SK-N-SH (cell line): ENCODE measurements around the gene TEP1. TPM values are rescaled to one million over a fixed set of nuclear protein-coding genes. Genes with fewer than 3 reads are reported as not detected.

ENCODE experiments used
- CTCF ChIA-PET: fragments of 300-600, 350-600 bp; formaldehyde crosslinking; extraction: SDS; loops from one replicate; lab custom pipeline; 2021; lab: Yijun Ruan, JAX
- POLR2A ChIA-PET: fragments of 350-600 bp; sonication (Branson Sonifier 250); formaldehyde crosslinking; extraction: SDS; loops from one replicate; lab custom pipeline; 2020; ENCODE audit warnings: antibody characterized with exemption, inconsistent platforms; lab: Yijun Ruan, JAX
- DNase-seq: peaks from one replicate; pipeline ENCODE4 v3.0.0; 2012
- H2AFZ ChIP-seq: fragments of 200-600 bp; sonication (generic); 2 replicates; pipeline ENCODE4 v1.8.1; 2016; ENCODE audit warnings: antibody characterized with exemption, mild to moderate bottlenecking, low read depth
- H3F3A ChIP-seq: fragments of 200-600 bp; sonication (generic); replicated peaks from 2 replicates; pipeline ENCODE3; 2016; ENCODE audit warnings: antibody characterized with exemption, mild to moderate bottlenecking; ENCODE audit not compliant: insufficient read depth
- H3K27ac ChIP-seq, 2 experiments: fragments of 200-500 bp in 1 of 2; fragments of 200-600 bp in 1 of 2; sonication (Bioruptor generic) in 1 of 2; sonication (generic), shearing (Covaris generic) in 1 of 2; 2 replicates each; pipeline versions ENCODE4 v1.5.1 to v1.6.1; 2014 to 2016; ENCODE audit warnings: low read depth in 2 of 2, inconsistent platforms in 1 of 2, low read length in 1 of 2, mild to moderate bottlenecking in 1 of 2, mixed read lengths in 1 of 2
- H3K27me3 ChIP-seq: fragments of 200-600 bp; sonication (generic), shearing (Covaris generic); 2 replicates; pipeline ENCODE4 v1.6.1; 2016; ENCODE audit warnings: mixed run types; ENCODE audit not compliant: insufficient read depth
- H3K36me3 ChIP-seq, 2 experiments: fragments of 200-500 bp in 1 of 2; fragments of 200-600 bp in 1 of 2; sonication (Bioruptor generic) in 1 of 2; sonication (generic) in 1 of 2; replicated peaks in 1 of 2; 2 replicates each; pipeline versions ENCODE3 to v1.5.1; 2014 to 2016; ENCODE audit warnings: low read length in 1 of 2, mild to moderate bottlenecking in 1 of 2; ENCODE audit not compliant: insufficient read depth in 2 of 2, control insufficient read depth in 1 of 2
- H3K4me1 ChIP-seq, 2 experiments: fragments of 200-500 bp in 1 of 2; fragments of 200-600 bp in 1 of 2; sonication (Bioruptor generic) in 1 of 2; sonication (generic), shearing (Covaris generic) in 1 of 2; 2 replicates each; pipeline versions ENCODE4 v1.5.1 to v1.6.1; 2014 to 2016; ENCODE audit warnings: low read depth in 1 of 2, low read length in 1 of 2, mixed run types in 1 of 2; ENCODE audit not compliant: insufficient read depth in 2 of 2, control insufficient read depth in 1 of 2
- H3K4me2 ChIP-seq: fragments of 200-600 bp; sonication (generic), shearing (Covaris generic); 2 replicates; pipeline ENCODE4 v1.6.1; 2017; ENCODE audit warnings: mixed run types
- H3K4me3 ChIP-seq, 2 experiments: fragments of 200-500 bp in 1 of 2; fragments of 200-600 bp in 1 of 2; sonication (Bioruptor generic) in 1 of 2; sonication (generic), shearing (Covaris generic) in 1 of 2; 2 replicates each; pipeline versions ENCODE4 v1.5.1 to v1.8.1; 2014 to 2016; ENCODE audit warnings: low read depth in 2 of 2, inconsistent platforms in 1 of 2, low read length in 1 of 2, mild to moderate bottlenecking in 1 of 2, mixed read lengths in 1 of 2, moderate library complexity in 1 of 2
- H3K79me2 ChIP-seq: fragments of 200-600 bp; sonication (generic); 2 replicates; pipeline ENCODE4 v1.8.1; 2017; ENCODE audit warnings: mild to moderate bottlenecking; ENCODE audit not compliant: insufficient read depth
- H3K9ac ChIP-seq: fragments of 200-600 bp; sonication (generic); 2 replicates; pipeline ENCODE4 v1.6.1; 2017; ENCODE audit warnings: mixed run types
- H3K9me2 ChIP-seq: fragments of 200-600 bp; sonication (generic); 2 replicates; pipeline ENCODE4 v1.6.1; 2017; ENCODE audit warnings: mixed run types
- H3K9me3 ChIP-seq: fragments of 200-600 bp; sonication (generic); 2 replicates; pipeline ENCODE4 v1.6.1; 2017; ENCODE audit warnings: mixed run types, mild to moderate bottlenecking, moderate library complexity
- H4K20me1 ChIP-seq: fragments of 200-600 bp; sonication (generic); 2 replicates; pipeline ENCODE4 v1.6.1; 2017; ENCODE audit warnings: mild to moderate bottlenecking, mixed run types; ENCODE audit not compliant: insufficient read depth
- CHD2 ChIP-seq: fragments of 150-350 bp; IDR thresholded peaks from 2 replicates; pipeline ENCODE4 v1.6.1; 2018; ENCODE audit warnings: low read length; ENCODE audit not compliant: partially characterized antibody
- FOSL2 ChIP-seq: IDR thresholded peaks from 2 replicates; pipeline ENCODE4 v1.4.0; 2012; ENCODE audit warnings: low read depth, mild to moderate bottlenecking, moderate library complexity, borderline replicate concordance
- FOXJ3 ChIP-seq: sonication (generic); formaldehyde crosslinking; IDR thresholded peaks from 2 replicates; pipeline ENCODE4 v1.5.1; 2020; ENCODE audit warnings: mild to moderate bottlenecking, missing genetic modification reagents
- GABPA ChIP-seq: IDR thresholded peaks from 2 replicates; pipeline ENCODE4 v1.4.0; 2012; ENCODE audit warnings: low read depth, mild to moderate bottlenecking
- GATA2 ChIP-seq: sonication (generic); formaldehyde crosslinking; IDR thresholded peaks from 2 replicates; pipeline ENCODE4 v1.5.0; 2020; ENCODE audit warnings: mild to moderate bottlenecking, missing genetic modification reagents
- JUND ChIP-seq: IDR thresholded peaks from 2 replicates; pipeline ENCODE4 v1.4.0; 2012
- MXI1 ChIP-seq: IDR thresholded peaks from 2 replicates; pipeline ENCODE4 v1.6.1; 2012; ENCODE audit warnings: mild to moderate bottlenecking, low read depth, low read length, improper control_type of control experiment
- POLR2AphosphoS5 ChIP-seq: IDR thresholded peaks from 2 replicates; pipeline ENCODE4 v1.6.1; 2012; ENCODE audit warnings: low read depth, low read length
- REST ChIP-seq: IDR thresholded peaks from 2 replicates; pipeline ENCODE4 v1.6.1; 2012; ENCODE audit warnings: mild to moderate bottlenecking, low read depth, low read length, moderate library complexity
- RXRA ChIP-seq: IDR thresholded peaks from 2 replicates; pipeline ENCODE4 v1.4.0; 2012; ENCODE audit warnings: low read depth, mild to moderate bottlenecking, borderline replicate concordance
- TAF1 ChIP-seq: IDR thresholded peaks from 2 replicates; pipeline ENCODE4 v1.6.1; 2012; ENCODE audit warnings: low read depth, mild to moderate bottlenecking, low read length, moderate library complexity, borderline replicate concordance
- ZBTB33 ChIP-seq: IDR thresholded peaks from 2 replicates; pipeline ENCODE4 v1.4.0; 2012; ENCODE audit warnings: low read depth, borderline replicate concordance
- WGBS: methylation state at CpG from one replicate; pipeline ENCODE4 v1.1.6; 2017; ENCODE audit warnings: low lambda C conversion rate; 5-methylcytosine and 5-hydroxymethylcytosine counted together
- polyA plus RNA-seq, 3 experiments: library from polyadenylated mRNA; depleted of rRNA; stranded (reverse); fragments of >200 nt; gene quantifications; 2 replicates each; pipeline ENCODE4 v1.2.3, GENCODE V29; 2012
- TF ChIP-seq, protein P1 (sequence below): IDR thresholded peaks from 2 replicates; pipeline ENCODE4; 2012

Gene TEP1
- polyA plus RNA-seq, 1 of the 3 experiments (the other 2 are of a cell fraction), result 12.1 TPM

GRCh38 chr14:20343862-20344220 is 69.5 kb downstream of the TEP1 start:
- peaks cover 20% of the 10 kb centered on the region for H3K79me2 ChIP-seq
- CTCF ChIA-PET, result interaction anchor here (1.2 to 4.9 kb wide), 7 partner anchors 11 to 696 kb away, joined by 3 to 30 read pairs (median 7); no protein-coding TSS in a partner anchor
- no peaks in the 10 kb centered on the region for H3K9me2 ChIP-seq
- no peaks in the 10 kb centered on the region for H3K9me3 ChIP-seq
- H3K27ac ChIP-seq, result peak overlapping the region; percentile 71 to 95
- peaks cover 13 to 25% of the 10 kb centered on the region in 2 experiments for H3K36me3 ChIP-seq
- TF ChIP-seq JUND (no peak), FOXJ3 (CRISPR knock-in tag) (no peak), ZBTB33 (no peak)
- TF ChIP-seq, protein P1, sequence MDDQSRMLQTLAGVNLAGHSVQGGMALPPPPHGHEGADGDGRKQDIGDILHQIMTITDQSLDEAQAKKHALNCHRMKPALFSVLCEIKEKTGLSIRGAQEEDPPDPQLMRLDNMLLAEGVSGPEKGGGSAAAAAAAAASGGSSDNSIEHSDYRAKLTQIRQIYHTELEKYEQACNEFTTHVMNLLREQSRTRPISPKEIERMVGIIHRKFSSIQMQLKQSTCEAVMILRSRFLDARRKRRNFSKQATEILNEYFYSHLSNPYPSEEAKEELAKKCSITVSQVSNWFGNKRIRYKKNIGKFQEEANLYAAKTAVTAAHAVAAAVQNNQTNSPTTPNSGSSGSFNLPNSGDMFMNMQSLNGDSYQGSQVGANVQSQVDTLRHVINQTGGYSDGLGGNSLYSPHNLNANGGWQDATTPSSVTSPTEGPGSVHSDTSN, result no peak
- no peak for DNase-seq
- peak overlapping the region; percentile 83 for H2AFZ ChIP-seq
- H3F3A ChIP-seq, result peaks cover 25% of the 10 kb centered on the region
- H3K4me3 ChIP-seq, result peak overlapping the region; percentile 74
- POLR2A ChIA-PET, result interaction anchor here (0.9 to 2.1 kb wide), 11 partner anchors 10 to 727 kb away, joined by 3 to 23 read pairs (median 5); partner anchors contain the start of genes APEX1, OSGEP, PIP4P1 and TEP1
- H4K20me1 ChIP-seq, result no peaks in the 10 kb centered on the region
- H3K9ac ChIP-seq, result peak overlapping the region; percentile 93
- no peaks in the 10 kb centered on the region for H3K4me1 ChIP-seq
- 0% methylated on average over 3 of the region's 3 CpGs for WGBS
- no peaks in the 10 kb centered on the region for H3K27me3 ChIP-seq
- peak overlapping the region; percentile 64 for H3K4me2 ChIP-seq

DNA sequence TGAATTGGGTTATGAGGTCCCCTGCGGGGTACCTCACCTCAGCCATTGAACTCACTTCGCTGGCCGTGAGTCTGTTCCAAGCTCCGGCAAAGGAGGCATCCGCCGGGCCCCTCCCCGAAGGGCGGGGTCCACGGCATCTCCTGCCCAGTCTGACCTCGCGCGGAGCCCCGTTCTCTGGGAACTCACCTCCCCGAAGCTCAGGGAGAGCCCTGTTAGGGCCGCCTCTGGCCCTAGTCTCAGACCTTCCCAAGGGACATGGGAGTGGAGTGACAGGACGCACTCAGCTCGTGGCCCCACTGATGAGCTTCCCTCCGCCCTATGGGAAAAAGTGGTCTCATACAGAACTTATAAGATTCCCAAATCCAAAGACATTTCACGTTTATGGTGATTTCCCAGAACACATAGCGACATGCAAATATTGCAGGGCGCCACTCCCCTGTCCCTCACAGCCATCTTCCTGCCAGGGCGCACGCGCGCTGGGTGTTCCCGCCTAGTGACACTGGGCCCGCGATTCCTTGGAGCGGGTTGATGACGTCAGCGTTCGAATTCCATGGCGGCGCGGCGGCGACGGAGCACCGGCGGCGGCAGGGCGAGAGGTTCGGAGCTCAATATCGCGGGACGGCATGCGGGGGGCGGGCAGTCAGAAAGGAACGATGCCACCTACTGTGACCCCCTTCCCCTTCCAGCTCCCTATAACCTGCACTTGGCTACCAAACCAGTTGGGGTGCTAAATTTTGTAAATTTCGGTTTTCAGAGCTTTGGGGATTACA is 70.0 kb downstream of the TEP1 start, which contains the start of gene PARP2:
Gene PARP2, plus strand, starts transcription at position 544 of the 770 bp plus-strand sequence. Its CDS starts 7 bp downstream, at position 551.
- CTCF ChIA-PET, result interaction anchor here (0.5 to 4.9 kb wide), 10 partner anchors 10 to 924 kb away, joined by 3 to 30 read pairs (median 4); partner anchors contain the start of gene CCNB1IP1
- POLR2A ChIA-PET, result interaction anchor here (0.6 to 2.1 kb wide), 17 partner anchors 9 to 728 kb away, joined by 3 to 23 read pairs (median 4); partner anchors contain the start of genes APEX1, OSGEP, PIP4P1 and PNP
- H3K4me1 ChIP-seq, result no peaks in the 10 kb centered on the region
- peak; percentile 98 for TF ChIP-seq CHD2
- peak; percentile 69; the same call in 1 of the 2 replicates for TF ChIP-seq RXRA
- TF ChIP-seq FOSL2, result peak; percentile 1; the same call in 1 of the 2 replicates
- peak; percentile 74; the same call in 1 of the 2 replicates for TF ChIP-seq TAF1
- TF ChIP-seq REST, result peak; percentile 30; the same call in 1 of the 2 replicates
- TF ChIP-seq ZBTB33, result peak; percentile 92; the same call in 1 of the 2 replicates
- TF ChIP-seq POLR2AphosphoS5, result peak; percentile 99
- TF ChIP-seq GABPA, result no peak
- TF ChIP-seq MXI1, result peak; percentile 98
- no peak for TF ChIP-seq GATA2
- TF ChIP-seq, protein P1, result peak; percentile 85

More for the DNA sequence above, 70.0 kb downstream of the TEP1 start, which contains the start of gene PARP2:
- H4K20me1 ChIP-seq, result no peaks in the 10 kb centered on the region
- H3K27ac ChIP-seq, result peak within 1 kb of the TSS; percentile 84 to 95
- peaks cover 20% of the 10 kb centered on the region for H3K79me2 ChIP-seq
- under 1% methylated on average over 37 of the region's 50 CpGs for WGBS
- peaks cover 13 to 19% of the 10 kb centered on the region in 2 experiments for H3K36me3 ChIP-seq
- H2AFZ ChIP-seq, result peak within 1 kb of the TSS; percentile 100
- peak within 1 kb of the TSS; percentile 74 to 99 for H3K4me3 ChIP-seq
- peaks cover 21% of the 10 kb centered on the region for H3F3A ChIP-seq
- peak; percentile 94 for DNase-seq
- H3K4me2 ChIP-seq, result peak within 1 kb of the TSS; percentile 77
- H3K9me2 ChIP-seq, result no peaks in the 10 kb centered on the region
- peak within 1 kb of the TSS; percentile 93 for H3K9ac ChIP-seq
- H3K27me3 ChIP-seq, result no peaks in the 10 kb centered on the region
- H3K9me3 ChIP-seq, result no peaks in the 10 kb centered on the region
